Muscle layer of colon (tissue), 2 donors: ENCODE data around the gene PRKACG.
"Not testable (repeated sequence)": the region's sequence is repeated elsewhere in the genome, so short reads cannot be mapped to it uniquely, and the experiment has no call there.

ENCODE experiments used
- H3K27ac ChIP-seq: one replicate; pipeline ENCODE4 v1.7.0; 2013; ENCODE audit warnings: low read depth, mild to moderate bottlenecking, low read length, moderate library complexity
- H3K27me3 ChIP-seq, 2 donors: one replicate each; pipeline ENCODE4 v1.7.0; 2013; ENCODE audit warnings: low read length in 2 of 2, mild to moderate bottlenecking in 2 of 2; ENCODE audit not compliant: insufficient read depth in 2 of 2, control insufficient read depth in 1 of 2
- H3K36me3 ChIP-seq: one replicate; pipeline ENCODE4 v1.7.0; 2013; ENCODE audit warnings: mild to moderate bottlenecking, low read length; ENCODE audit not compliant: insufficient read depth
- H3K4me1 ChIP-seq: one replicate; pipeline ENCODE4 v1.7.0; 2013; ENCODE audit warnings: mild to moderate bottlenecking, low read length; ENCODE audit not compliant: insufficient read depth
- H3K4me3 ChIP-seq, 2 donors: one replicate each; pipeline ENCODE4 v1.7.0; 2013; ENCODE audit warnings: low read length in 2 of 2, low read depth in 1 of 2, mild to moderate bottlenecking in 1 of 2, moderate library complexity in 1 of 2
- H3K9ac ChIP-seq: one replicate; pipeline ENCODE4 v1.7.0; 2013; ENCODE audit warnings: low read length
- H3K9me3 ChIP-seq: one replicate; pipeline ENCODE4 v1.7.0; 2013; ENCODE audit warnings: mild to moderate bottlenecking, low read length
- donor health status: abdominal sarcoma.
- donor health status: Adenocarcinoma of cecum.

Gene PRKACG

DNA sequence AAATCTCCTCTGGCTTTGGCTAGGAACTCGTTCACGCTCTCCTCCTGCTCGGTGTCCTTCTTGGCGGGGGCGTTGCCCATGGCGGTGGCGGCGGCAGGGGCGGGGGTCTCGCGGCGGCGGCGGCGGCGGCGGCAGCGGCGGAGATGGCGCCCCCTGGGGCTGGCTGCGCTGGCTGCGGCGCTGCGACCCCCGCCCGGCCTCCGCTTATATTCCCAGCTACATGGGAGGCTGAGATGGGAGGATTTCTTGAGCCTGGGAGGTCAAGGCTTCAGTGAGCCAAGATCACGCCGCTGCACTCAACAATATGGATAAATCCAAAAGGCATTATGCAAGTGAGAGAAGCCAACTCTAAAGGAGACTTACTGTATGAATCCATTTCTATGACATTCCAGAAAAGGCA is at the start of gene PRKACG:
TSS of gene PRKACG (minus strand) at position 101 of the 400 bp plus-strand sequence. CDS start at position 80, 21 bp downstream.
- no peak within 1 kb of the TSS for H3K4me3 ChIP-seq
- no peaks in the 10 kb centered on the region for H3K9me3 ChIP-seq
- no peaks in the 10 kb centered on the region for H3K36me3 ChIP-seq
- no peaks in the 10 kb centered on the region for H3K27me3 ChIP-seq
- peaks cover 4% of the 10 kb centered on the region for H3K4me1 ChIP-seq
- H3K27ac ChIP-seq, result no peak within 1 kb of the TSS
- H3K9ac ChIP-seq, result no peak within 1 kb of the TSS

DNA sequence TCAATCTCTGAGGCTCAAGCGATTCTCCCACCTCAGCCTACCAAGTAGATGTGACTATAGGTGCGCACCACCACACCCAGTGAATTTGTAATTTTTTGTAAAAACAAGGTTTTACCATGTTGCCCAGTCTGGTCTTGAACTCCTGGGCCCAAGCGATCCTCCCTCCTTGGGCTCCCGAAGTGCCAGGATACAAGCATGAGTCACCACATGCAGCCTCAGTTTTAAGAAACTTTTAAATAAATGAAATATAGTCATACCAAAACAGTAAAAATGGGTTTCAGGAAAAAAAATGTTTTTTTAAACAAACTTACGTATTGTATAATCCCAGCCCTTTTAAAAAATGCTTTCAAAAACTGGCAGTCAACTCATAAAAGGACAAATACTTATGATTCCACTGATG is 48.3 kb upstream of the PRKACG start:
- Histone ChIP-seq H3K27ac (no peak overlapping the region), H3K4me1 (no peaks in the 10 kb centered on the region), H3K9me3 (no peaks in the 10 kb centered on the region), H3K36me3 (peaks cover 22% of the 10 kb centered on the region), H3K9ac (no peak overlapping the region), H3K27me3 (no peaks in the 10 kb centered on the region), H3K4me3 (no peak overlapping the region)

DNA sequence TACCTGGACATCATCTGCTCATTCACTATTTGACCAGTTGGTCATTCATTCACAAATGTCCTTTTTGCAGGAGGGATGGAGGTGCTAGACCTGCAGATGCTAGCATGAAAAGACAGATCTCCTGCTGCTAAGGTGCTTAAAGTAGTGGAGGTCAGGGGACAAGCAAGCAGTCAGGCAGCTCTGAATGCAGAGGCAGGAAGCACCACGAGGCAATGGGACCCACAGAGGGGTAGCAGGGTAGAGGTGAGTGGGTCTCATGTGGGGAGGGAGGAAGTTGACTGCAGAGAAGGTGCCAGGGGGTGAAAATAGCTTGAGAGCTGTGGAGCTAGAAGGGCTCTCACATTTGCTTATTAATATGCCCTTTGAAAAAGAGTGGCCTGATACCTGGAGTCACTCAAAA is 46.9 kb upstream of the PRKACG start:
- Histone ChIP-seq H3K9me3 (no peaks in the 10 kb centered on the region), H3K9ac (no peak overlapping the region), H3K27me3 (no peaks in the 10 kb centered on the region), H3K27ac (no peak overlapping the region), H3K4me1 (no peaks in the 10 kb centered on the region), H3K36me3 (peaks cover 23% of the 10 kb centered on the region), H3K4me3 (no peak overlapping the region)

DNA sequence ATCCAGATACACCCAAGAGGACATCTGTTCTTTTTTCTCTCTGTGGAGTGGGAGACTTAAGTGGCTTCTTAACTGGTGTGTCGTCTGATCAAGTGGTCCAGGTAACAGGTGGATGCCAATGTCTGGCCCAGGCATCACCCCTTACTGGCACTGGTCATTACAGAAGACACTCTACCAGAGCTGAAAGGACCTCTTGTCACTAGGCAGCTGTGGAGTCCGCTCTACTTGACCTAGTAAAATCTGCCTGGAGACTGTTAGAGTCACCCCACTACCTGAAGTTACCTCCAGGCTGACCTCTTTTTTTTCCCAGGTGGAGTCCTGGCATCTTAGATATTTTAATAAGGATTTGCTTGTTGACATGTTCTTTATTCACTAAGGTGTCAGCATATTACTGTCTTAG is 44.2 kb upstream of the PRKACG start:
- H3K27ac ChIP-seq, result no peak overlapping the region
- H3K36me3 ChIP-seq, result peaks cover 20% of the 10 kb centered on the region
- H3K4me1 ChIP-seq, result no peaks in the 10 kb centered on the region
- no peaks in the 10 kb centered on the region for H3K27me3 ChIP-seq
- no peaks in the 10 kb centered on the region for H3K9me3 ChIP-seq
- no peak overlapping the region for H3K9ac ChIP-seq
- H3K4me3 ChIP-seq, result no peak overlapping the region

DNA sequence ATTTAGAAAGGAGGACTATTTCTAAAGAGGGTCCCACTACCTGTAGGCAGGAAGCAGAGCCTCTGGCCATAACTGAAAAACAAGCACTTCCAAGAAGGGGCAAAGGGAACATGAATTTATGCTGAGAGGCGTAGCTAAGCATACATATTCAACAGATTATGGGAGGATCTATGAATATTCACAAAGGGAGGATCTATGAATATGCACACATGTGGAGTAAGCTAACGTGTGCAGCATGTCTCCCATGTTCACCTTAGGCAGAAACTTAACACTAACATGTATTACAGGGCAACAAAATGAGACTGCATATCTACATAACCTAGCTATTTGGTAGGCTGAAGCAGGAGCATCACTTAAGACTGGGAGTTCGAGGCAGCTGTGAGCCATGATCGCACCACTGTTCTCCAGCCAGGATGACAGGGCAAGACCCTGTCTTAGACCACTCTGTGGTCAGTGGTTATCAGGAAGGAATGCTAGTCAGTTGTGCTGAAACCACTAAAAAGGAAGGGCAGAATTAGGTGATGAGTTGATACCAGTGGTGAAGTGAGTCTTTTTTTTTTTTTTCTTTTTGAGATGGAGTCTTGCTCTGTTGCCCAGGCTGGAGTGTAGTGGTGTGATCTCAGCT is 42.4 kb upstream of the PRKACG start:
- Histone ChIP-seq H3K4me3 (no peak overlapping the region), H3K27ac (no peak overlapping the region), H3K9ac (no peak overlapping the region), H3K4me1 (no peaks in the 10 kb centered on the region), H3K9me3 (no peaks in the 10 kb centered on the region), H3K36me3 (peaks cover 20% of the 10 kb centered on the region), H3K27me3 (no peaks in the 10 kb centered on the region)

DNA sequence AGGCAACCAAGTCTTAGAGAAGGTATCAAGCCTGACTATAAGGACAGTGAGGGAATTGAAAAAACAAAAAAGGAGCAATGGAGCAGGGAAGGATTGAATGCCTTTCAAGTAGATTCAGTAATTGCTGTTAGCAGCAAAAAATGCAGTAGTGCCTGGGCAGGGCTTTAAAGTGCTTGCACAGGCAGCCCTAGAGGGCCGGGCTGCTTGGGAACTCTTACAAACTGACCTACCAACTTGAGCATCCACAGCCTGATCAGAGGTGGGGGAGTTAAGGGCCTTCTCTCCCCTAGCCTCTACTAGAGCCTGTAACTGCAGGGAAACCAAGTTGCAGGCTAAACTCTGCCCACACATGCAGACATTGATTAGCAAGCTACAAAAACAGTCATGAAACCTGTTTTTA is 41.1 kb upstream of the PRKACG start:
- H3K9me3 ChIP-seq, result no peaks in the 10 kb centered on the region
- no peaks in the 10 kb centered on the region for H3K4me1 ChIP-seq
- H3K4me3 ChIP-seq, result no peak overlapping the region
- no peaks in the 10 kb centered on the region for H3K27me3 ChIP-seq
- H3K27ac ChIP-seq, result no peak overlapping the region
- H3K36me3 ChIP-seq, result peaks cover 20% of the 10 kb centered on the region
- no peak overlapping the region for H3K9ac ChIP-seq

DNA sequence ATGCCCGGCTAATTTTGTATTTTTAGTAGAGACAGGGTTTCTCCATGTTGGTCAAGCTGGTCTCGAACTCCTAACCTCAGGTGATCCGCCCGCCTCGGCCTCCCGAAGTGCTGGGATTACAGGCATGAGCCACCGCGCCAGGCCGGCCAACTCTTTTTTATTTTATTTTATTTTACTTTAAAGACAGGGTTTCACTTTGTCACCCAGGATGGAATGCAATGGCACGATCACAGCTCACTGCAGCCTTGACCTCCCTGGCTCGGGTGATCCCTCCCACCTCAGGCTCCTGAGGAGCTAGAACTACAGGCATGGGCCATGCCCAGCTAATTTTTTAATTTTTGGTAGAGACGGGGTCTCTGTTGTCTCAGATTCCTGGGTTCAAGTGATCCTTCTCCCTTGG is 37.0 kb upstream of the PRKACG start:
- H3K4me1 ChIP-seq, H3K9ac ChIP-seq, H3K27me3 ChIP-seq, H3K4me3 ChIP-seq, H3K27ac ChIP-seq, H3K9me3 ChIP-seq: not testable (repeated sequence)
- peaks cover 26% of the 10 kb centered on the region for H3K36me3 ChIP-seq

DNA sequence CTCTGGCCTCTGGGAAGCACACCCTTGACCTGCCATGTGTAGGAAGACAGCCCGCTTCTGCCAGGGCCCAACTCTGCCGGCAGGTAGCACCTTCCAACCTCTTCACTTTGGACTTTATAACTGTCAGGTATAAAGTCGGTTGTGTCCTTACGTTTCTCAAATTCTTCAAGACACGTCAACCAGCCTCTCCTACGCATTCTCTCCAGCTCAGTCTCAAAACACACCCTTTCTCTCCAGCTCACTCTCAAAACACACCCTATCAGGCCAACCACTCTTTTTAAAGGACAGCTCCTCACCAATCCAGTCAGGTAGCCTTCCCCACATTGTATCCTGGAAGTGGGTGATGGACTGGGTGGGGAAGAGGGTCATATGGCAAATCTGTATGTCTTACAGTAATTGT is 35.2 kb upstream of the PRKACG start:
- no peaks in the 10 kb centered on the region for H3K27me3 ChIP-seq
- H3K4me3 ChIP-seq, result no peak overlapping the region
- no peak overlapping the region for H3K9ac ChIP-seq
- H3K36me3 ChIP-seq, result peaks cover 18% of the 10 kb centered on the region
- peaks cover 9% of the 10 kb centered on the region for H3K4me1 ChIP-seq
- no peaks in the 10 kb centered on the region for H3K9me3 ChIP-seq
- no peak overlapping the region for H3K27ac ChIP-seq

DNA sequence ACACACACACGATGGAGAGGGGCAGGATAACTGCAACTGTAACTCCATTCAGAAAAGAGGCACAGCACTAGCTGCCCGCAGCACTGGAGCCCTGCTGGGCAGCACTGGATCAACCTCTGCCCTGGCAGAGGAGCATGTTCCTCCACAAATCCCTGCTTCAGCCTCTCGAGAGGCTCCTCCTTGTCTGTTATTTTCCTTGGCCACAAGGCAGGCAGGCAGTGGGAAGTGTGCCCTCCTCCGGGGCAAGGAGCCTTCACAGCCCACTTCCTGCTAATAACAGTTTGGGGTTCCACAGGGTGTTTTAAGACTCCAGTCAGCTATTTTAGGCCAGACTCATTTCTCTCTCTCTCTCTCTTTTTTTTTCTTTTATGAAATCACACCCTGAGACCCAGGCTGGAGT is 33.5 kb upstream of the PRKACG start:
- no peaks in the 10 kb centered on the region for H3K9me3 ChIP-seq
- H3K36me3 ChIP-seq, result peaks cover 18% of the 10 kb centered on the region
- H3K4me1 ChIP-seq, result peaks cover 9% of the 10 kb centered on the region
- H3K9ac ChIP-seq, result no peak overlapping the region
- no peak overlapping the region for H3K4me3 ChIP-seq
- H3K27me3 ChIP-seq, result no peaks in the 10 kb centered on the region
- no peak overlapping the region for H3K27ac ChIP-seq

DNA sequence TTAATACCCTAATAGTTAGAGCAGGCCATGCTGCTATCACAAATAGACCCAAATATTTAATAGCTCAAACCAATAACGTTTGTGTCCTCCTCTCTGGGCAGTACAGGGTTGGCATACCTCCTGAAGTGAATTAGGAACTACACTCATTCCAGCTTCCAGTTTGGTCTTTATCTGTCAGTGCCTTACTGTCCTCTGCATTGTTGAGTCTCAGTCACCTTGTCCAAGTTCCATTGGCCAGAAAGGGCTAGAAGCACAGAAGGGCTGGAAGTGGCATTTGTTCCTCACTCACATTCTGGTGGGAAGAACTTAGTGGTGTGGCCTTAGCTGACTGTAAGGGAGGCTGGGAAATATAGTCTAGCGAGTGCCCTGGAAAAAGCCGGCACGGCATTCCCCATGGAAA is 32.8 kb upstream of the PRKACG start:
- Histone ChIP-seq H3K27ac (no peak overlapping the region), H3K4me3 (no peak overlapping the region), H3K36me3 (peaks cover 18% of the 10 kb centered on the region), H3K4me1 (peaks cover 9% of the 10 kb centered on the region), H3K9me3 (no peaks in the 10 kb centered on the region), H3K9ac (no peak overlapping the region), H3K27me3 (no peaks in the 10 kb centered on the region)

DNA sequence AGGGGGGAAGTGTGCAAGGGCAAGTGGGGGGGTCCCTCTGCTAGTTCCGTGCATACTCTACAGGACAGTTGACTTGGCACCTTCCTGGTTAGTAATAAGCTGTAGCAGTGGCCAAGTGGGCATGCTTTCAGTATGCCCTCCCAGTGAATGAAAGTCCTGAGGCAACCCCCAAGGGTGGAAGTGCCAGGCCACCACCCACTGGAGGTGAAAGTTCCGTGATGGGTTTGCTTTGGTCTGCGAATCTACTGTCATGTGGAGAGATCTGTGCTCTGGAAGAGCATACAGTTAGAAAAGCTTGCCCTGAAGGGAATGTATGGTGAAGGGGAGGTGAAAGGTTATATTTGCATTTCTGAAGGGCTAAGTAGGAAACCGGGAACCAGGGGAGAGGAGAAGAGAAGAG is 31.9 kb upstream of the PRKACG start:
- H3K9me3 ChIP-seq, result no peaks in the 10 kb centered on the region
- H3K9ac ChIP-seq, result no peak overlapping the region

More for the DNA sequence above, 31.9 kb upstream of the PRKACG start:
- no peak overlapping the region for H3K27ac ChIP-seq
- H3K4me1 ChIP-seq, result peaks cover 9% of the 10 kb centered on the region
- H3K36me3 ChIP-seq, result peaks cover 18% of the 10 kb centered on the region
- H3K27me3 ChIP-seq, result no peaks in the 10 kb centered on the region
- no peak overlapping the region for H3K4me3 ChIP-seq
